Measurements from ENCODE around the gene TMPO. TPM values are rescaled to one million over a fixed set of nuclear protein-coding genes. Genes with fewer than 3 reads are reported as not detected.

Gene TMPO
- total and polyA plus RNA-seq, 10 of the 15 experiments (the other 5 are each of a cell fraction or from before 2014, with no cell fraction given), result 79.8 to 246 (median 179) TPM

DNA sequence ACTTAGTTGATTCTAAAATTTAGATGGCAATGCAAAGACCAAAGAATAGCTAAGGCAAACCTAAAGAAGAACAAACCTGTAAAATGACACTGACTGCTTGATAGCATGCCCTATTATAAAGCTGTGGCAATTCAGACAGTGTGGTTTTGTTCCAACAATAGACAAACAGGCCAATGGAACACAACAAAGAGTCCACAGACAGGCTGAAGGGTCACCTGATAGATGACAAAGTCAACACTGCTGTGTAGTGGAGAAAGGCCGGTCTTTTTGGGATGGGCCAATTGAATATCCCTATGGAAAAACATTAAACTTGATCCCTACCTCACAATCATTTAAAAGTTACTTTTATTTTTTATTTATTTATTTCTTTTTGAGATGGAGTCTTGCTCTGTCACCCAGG lies 44.3 kb downstream of the TMPO start:
- Histone ChIP-seq H3K9ac (ENCODE audit: control insufficient read depth, insufficient read depth, low read length) (no peak overlapping the region), H3K36me3 (ENCODE audit: control insufficient read depth in 2 of 2, insufficient read depth in 2 of 2, low read length in 1 of 2) (no peaks in the 10 kb centered on the region), H4K20me1 (ENCODE audit: control insufficient read depth, insufficient read depth) (no peaks in the 10 kb centered on the region), H3K4me2 (ENCODE audit: control insufficient read depth, insufficient read depth) (no peak overlapping the region), H3K79me2 (ENCODE audit: control insufficient read depth, insufficient read depth, low read length) (no peaks in the 10 kb centered on the region), H3K27me3 (replicated peaks in 1 of 2; ENCODE audit: control insufficient read depth in 2 of 2, insufficient read depth in 2 of 2, low read length in 1 of 2) (no peaks in the 10 kb centered on the region), H2AFZ (ENCODE audit: control insufficient read depth, low read depth, low read length) (no peak overlapping the region), H3K4me1 (ENCODE audit: control insufficient read depth, insufficient read depth, low read length) (no peaks in the 10 kb centered on the region), H3K9me3 (replicated peaks; ENCODE audit: control insufficient read depth, insufficient read depth, low read length) (no peaks in the 10 kb centered on the region), H3K27ac (ENCODE audit: control insufficient read depth, insufficient read depth) (no peak overlapping the region), H3K4me3 (no peak overlapping the region)
- TF ChIP-seq SREBF1 (IDR thresholded peaks at IDR 0.05; ENCODE audit: low read length), result no peak
- TF ChIP-seq SMC3 (IDR thresholded peaks at IDR 0.05; ENCODE audit: borderline replicate concordance, low read length), result no peak
- TF ChIP-seq, protein P1, sequence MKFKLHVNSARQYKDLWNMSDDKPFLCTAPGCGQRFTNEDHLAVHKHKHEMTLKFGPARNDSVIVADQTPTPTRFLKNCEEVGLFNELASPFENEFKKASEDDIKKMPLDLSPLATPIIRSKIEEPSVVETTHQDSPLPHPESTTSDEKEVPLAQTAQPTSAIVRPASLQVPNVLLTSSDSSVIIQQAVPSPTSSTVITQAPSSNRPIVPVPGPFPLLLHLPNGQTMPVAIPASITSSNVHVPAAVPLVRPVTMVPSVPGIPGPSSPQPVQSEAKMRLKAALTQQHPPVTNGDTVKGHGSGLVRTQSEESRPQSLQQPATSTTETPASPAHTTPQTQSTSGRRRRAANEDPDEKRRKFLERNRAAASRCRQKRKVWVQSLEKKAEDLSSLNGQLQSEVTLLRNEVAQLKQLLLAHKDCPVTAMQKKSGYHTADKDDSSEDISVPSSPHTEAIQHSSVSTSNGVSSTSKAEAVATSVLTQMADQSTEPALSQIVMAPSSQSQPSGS (IDR thresholded peaks at IDR 0.05; ENCODE audit: low read length), result no peak
- no peak for TF ChIP-seq NFYA (IDR thresholded peaks at IDR 0.05; ENCODE audit: borderline replicate concordance, low read depth, low read length)
- no peak for TF ChIP-seq NR2C2 (IDR thresholded peaks at IDR 0.05; ENCODE audit: borderline replicate concordance, control insufficient read depth, insufficient read length, low read depth)
- no peak for TF ChIP-seq ZSCAN29 (IDR thresholded peaks at IDR 0.05)
- no peak for TF ChIP-seq ATF3 (IDR thresholded peaks at IDR 0.05; ENCODE audit: borderline replicate concordance, extremely low read depth, low read depth, low read length)
- no peak for TF ChIP-seq TCF12 (IDR thresholded peaks at IDR 0.05; ENCODE audit: low read depth, low read length)
- no peak for TF ChIP-seq IRF5 (IDR thresholded peaks at IDR 0.05; ENCODE audit: borderline replicate concordance)
- ChIA-PET POLR2A (no interaction called here), RAD21 (ENCODE audit: unreplicated experiment) (no interaction called here), CTCF (no interaction called here), SMC1A (ENCODE audit: uncharacterized antibody, unreplicated experiment) (no interaction called here)
- no peak for DNase-seq (ENCODE audit: low read depth, low spot score)
- BruUV-seq (replicated peaks), result no TSS peak
- intact Hi-C loops (cut with micrococcal nuclease; ENCODE audit: unreplicated experiment) (no loop called here), in situ Hi-C loops (cut with MboI) (no loop called here)
- no peak for FAIRE-seq
- ATAC-seq, result no peak
- 65% methylated on average over 1 of the region's 1 CpG for WGBS (ENCODE audit: insufficient coverage, insufficient replicate concordance, low lambda C conversion rate, missing lambda C conversion rate)

All from GM12878 (cell line).